K562 (cell line): Measurements from ENCODE around the gene PLPP7. TPM values are rescaled to one million over a fixed set of nuclear protein-coding genes. Genes with fewer than 3 reads are reported as not detected.

Source experiments
- ARID4B ChIP-seq: sonication (generic); formaldehyde crosslinking; IDR thresholded peaks from 2 replicates; pipeline ENCODE4 v1.8.0; 2022; ENCODE audit warnings: mild to moderate bottlenecking, missing genetic modification reagents
- ATF1 ChIP-seq, 2 experiments: fragments of 450-650 bp in 1 of 2; IDR thresholded peaks; 2 replicates each; pipeline ENCODE4 v1.6.1; 2016; ENCODE audit warnings: missing compliant biosample characterization in 1 of 2, missing genetic modification characterization in 1 of 2
- CXXC5 ChIP-seq: fragments of 250-450 bp; sonication (Bioruptor Pico); IDR thresholded peaks from 2 replicates; pipeline ENCODE4 v1.8.0; 2022; ENCODE audit warnings: inconsistent platforms, mild to moderate bottlenecking, moderate library complexity
- MTA1 ChIP-seq: fragments of 450-650 bp; IDR thresholded peaks from 2 replicates; pipeline ENCODE4 v1.6.1; 2017; ENCODE audit warnings: borderline replicate concordance
- MYC ChIP-seq, 2 experiments: fragments of 250-450 bp in 1 of 2; sonication (Bioruptor Pico) in 1 of 2; IDR thresholded peaks; 2 replicates each; pipeline versions ENCODE4 v1.5.1 to v1.6.1; 2012 to 2021; ENCODE audit warnings: low read depth in 2 of 2, borderline replicate concordance in 1 of 2, improper control_type of control experiment in 1 of 2, low read length in 1 of 2, mild to moderate bottlenecking in 1 of 2, moderate library complexity in 1 of 2
- SOX6 ChIP-seq: fragments of 450-650 bp; IDR thresholded peaks from 2 replicates; pipeline ENCODE4 v1.6.1; 2014; ENCODE audit warnings: mild to moderate bottlenecking
- ZNF318 ChIP-seq, 2 experiments: fragments of 450-650 bp; IDR thresholded peaks; 2 replicates each; pipeline ENCODE4 v1.6.1; 2016; ENCODE audit warnings: mild to moderate bottlenecking in 2 of 2, borderline replicate concordance in 1 of 2, low read depth in 1 of 2, moderate library complexity in 1 of 2
- ZNF592 ChIP-seq: fragments of 450-650 bp; IDR thresholded peaks from 2 replicates; pipeline ENCODE4 v1.6.1; 2017; ENCODE audit warnings: antibody characterized with exemption, mild to moderate bottlenecking
- polyA plus RNA-seq, 8 experiments: library from polyadenylated mRNA; depleted of rRNA in 4 of 8; stranded (reverse) in 5 of 8; unstranded in 3 of 8; fragments of >200 nt; fragmentation: Nextera tagmentation in 2 of 8; fragmentation: Illumina TruSeq in 1 of 8; extraction: Ambion mirVana in 2 of 8; extraction: Trizol in 1 of 8; gene quantifications; 2 replicates each; pipeline versions ENCODE4 v1.2.1 to v1.2.3, GENCODE V29; 2011 to 2014; ENCODE audit warnings: inconsistent platforms in 1 of 8, missing spikeins in 1 of 8
- total RNA-seq, 7 experiments: library from RNA; depleted of rRNA in 6 of 7; stranded (reverse); fragments of >200 nt in 6 of 7; fragmentation: Illumina TruSeq in 2 of 7; extraction: Trizol in 2 of 7; gene quantifications; 2 replicates each; pipeline versions ENCODE4 v1.2.1 to v1.2.3, GENCODE V29; 2011 to 2021; ENCODE audit warnings: low replicate concordance in 1 of 7

The PLPP7 gene
- total and polyA plus RNA-seq, 9 of the 15 experiments (the other 6 are each of a cell fraction or from before 2014, with no cell fraction given): 0.09 to 0.93 (median 0.18) TPM; not detected in 4

GRCh38 chr9:131304676-131305355 lies 15.3 kb downstream of the PLPP7 start (continued):
- no peak for TF ChIP-seq ZNF318 (IDR thresholded peaks at IDR 0.05; ENCODE audit: borderline replicate concordance in 1 of 2, low read depth in 1 of 2)
- TF ChIP-seq ATF1 (CRISPR knock-in tag; IDR thresholded peaks at IDR 0.05): no peak
- no peak for TF ChIP-seq ATF1 (tag; IDR thresholded peaks at IDR 0.05)
- peak; percentile 75 for TF ChIP-seq CXXC5
- peak; percentile 41; the same call in 1 of the 2 replicates for TF ChIP-seq SOX6
- peak; percentile 48; the same call in 1 of the 2 replicates for TF ChIP-seq MTA1
- peak; percentile 61 for TF ChIP-seq MYC (IDR thresholded peaks at IDR 0.05; ENCODE audit: low read depth, low read length)
- no peak for TF ChIP-seq MYC (CRISPR knock-in tag; IDR thresholded peaks at IDR 0.05; ENCODE audit: borderline replicate concordance, low read depth)
- no peak for TF ChIP-seq ARID4B (CRISPR knock-in tag)
- TF ChIP-seq ZNF592: peak; percentile 51; the same call in 1 of the 2 replicates
